HepG2 (cell line): ENCODE results near the gene CLPSL2. TPM values are rescaled to one million over a fixed set of nuclear protein-coding genes. Genes with fewer than 3 reads are reported as not detected.

ENCODE experiments used
- ATF5 ChIP-seq: sonication (generic); formaldehyde crosslinking; IDR thresholded peaks from 2 replicates; pipeline ENCODE4 v1.4.0; 2020; ENCODE audit warnings: mild to moderate bottlenecking, low read depth, missing genetic modification reagents
- ATF7-NPFF ChIP-seq: sonication (generic); formaldehyde crosslinking; IDR thresholded peaks from 2 replicates; pipeline ENCODE4 v1.8.1; 2023; ENCODE audit warnings: mild to moderate bottlenecking, low read depth, missing genetic modification reagents, moderate library complexity
- CAMTA2 ChIP-seq: sonication (generic); formaldehyde crosslinking; IDR thresholded peaks from 2 replicates; pipeline ENCODE4 v1.4.0; 2020; ENCODE audit warnings: mild to moderate bottlenecking, missing genetic modification reagents, borderline replicate concordance
- HNRNPUL1 ChIP-seq: fragments of 200-400 bp; formaldehyde crosslinking; IDR thresholded peaks from 2 replicates; pipeline ENCODE4 v1.6.1; 2017; ENCODE audit warnings: low read depth, mild to moderate bottlenecking, low read length, moderate library complexity
- MTF1 ChIP-seq: sonication (generic); formaldehyde crosslinking; IDR thresholded peaks from 2 replicates; pipeline ENCODE4 v1.5.0; 2020; ENCODE audit warnings: missing genetic modification reagents
- PHF8 ChIP-seq: sonication (generic); formaldehyde crosslinking; IDR thresholded peaks from 2 replicates; pipeline ENCODE4 v1.5.0; 2020; ENCODE audit warnings: missing genetic modification reagents
- PPARG ChIP-seq: conservative IDR thresholded peaks from 2 replicates; pipeline ENCODE4 v1.6.1; 2016; ENCODE audit warnings: missing biosample characterization, missing genetic modification reagents
- RCOR2 ChIP-seq: IDR thresholded peaks from 2 replicates; pipeline ENCODE4 v1.6.1; 2016; ENCODE audit warnings: missing biosample characterization, missing genetic modification reagents
- REL ChIP-seq: sonication (generic); formaldehyde crosslinking; conservative IDR thresholded peaks from 2 replicates; pipeline ENCODE4 v1.8.0; 2022; ENCODE audit warnings: mild to moderate bottlenecking, missing genetic modification reagents, moderate library complexity
- SRF ChIP-seq: IDR thresholded peaks from 2 replicates; pipeline ENCODE4 v1.6.1; 2011; ENCODE audit warnings: mild to moderate bottlenecking, low read depth, low read length, moderate library complexity
- TRIM24 ChIP-seq: sonication (generic); formaldehyde crosslinking; IDR thresholded peaks from 2 replicates; pipeline ENCODE4 v1.8.0; 2022; ENCODE audit warnings: mild to moderate bottlenecking, missing genetic modification reagents
- ZNF10 ChIP-seq: sonication (generic); formaldehyde crosslinking; IDR thresholded peaks from 2 replicates; pipeline ENCODE4 v1.4.0; 2020; ENCODE audit warnings: mild to moderate bottlenecking, low read depth, missing genetic modification reagents, borderline replicate concordance
- ZNF225 ChIP-seq: sonication (generic); formaldehyde crosslinking; IDR thresholded peaks from 2 replicates; pipeline ENCODE4 v1.4.0; 2020; ENCODE audit warnings: mild to moderate bottlenecking, missing genetic modification reagents
- ZNF276 ChIP-seq: sonication (generic); formaldehyde crosslinking; IDR thresholded peaks from 2 replicates; pipeline ENCODE4 v1.4.0; 2020; ENCODE audit warnings: mild to moderate bottlenecking, low read depth, missing genetic modification reagents
- ZNF503 ChIP-seq: sonication (generic); formaldehyde crosslinking; IDR thresholded peaks from 2 replicates; pipeline ENCODE4 v1.4.0; 2020; ENCODE audit warnings: missing genetic modification reagents
- ZNF543 ChIP-seq: sonication (generic); formaldehyde crosslinking; IDR thresholded peaks from 2 replicates; pipeline ENCODE4 v1.4.0; 2020; ENCODE audit warnings: mild to moderate bottlenecking, missing genetic modification reagents
- ZNF567 ChIP-seq: sonication (generic); formaldehyde crosslinking; IDR thresholded peaks from 2 replicates; pipeline ENCODE4 v1.8.1; 2023; ENCODE audit warnings: mild to moderate bottlenecking, missing genetic modification reagents, borderline replicate concordance
- ZNF589 ChIP-seq: sonication (generic); formaldehyde crosslinking; conservative IDR thresholded peaks from 2 replicates; pipeline ENCODE4 v1.8.0; 2022; ENCODE audit warnings: mild to moderate bottlenecking, moderate library complexity, missing genetic modification reagents
- ZNF670 ChIP-seq: sonication (generic); formaldehyde crosslinking; IDR thresholded peaks from 2 replicates; pipeline ENCODE4 v1.8.0; 2022; ENCODE audit warnings: mild to moderate bottlenecking, missing genetic modification reagents, borderline replicate concordance
- ZNF790 ChIP-seq: sonication (generic); formaldehyde crosslinking; IDR thresholded peaks from 2 replicates; pipeline ENCODE4 v1.8.0; 2022; ENCODE audit warnings: missing genetic modification reagents, mild to moderate bottlenecking, borderline replicate concordance
- ZNF841 ChIP-seq: sonication (generic); formaldehyde crosslinking; IDR thresholded peaks from 2 replicates; pipeline ENCODE4 v1.8.1; 2023; ENCODE audit warnings: missing genetic modification reagents, borderline replicate concordance
- ZNF850 ChIP-seq: sonication (generic); formaldehyde crosslinking; conservative IDR thresholded peaks from 2 replicates; pipeline ENCODE4 v1.9.0; 2021; ENCODE audit warnings: mild to moderate bottlenecking, missing genetic modification reagents
- ZSCAN12 ChIP-seq: sonication (generic); formaldehyde crosslinking; IDR thresholded peaks from 2 replicates; pipeline ENCODE4 v1.9.0; 2021; ENCODE audit warnings: mild to moderate bottlenecking, missing genetic modification reagents
- ZSCAN31 ChIP-seq: sonication (generic); formaldehyde crosslinking; IDR thresholded peaks from 2 replicates; pipeline ENCODE4 v1.5.0; 2020; ENCODE audit warnings: low read depth, mild to moderate bottlenecking, missing genetic modification reagents
- polyA plus RNA-seq, 8 experiments: library from polyadenylated mRNA; depleted of rRNA in 3 of 8; stranded (reverse) in 7 of 8; unstranded in 1 of 8; fragments of >200 nt; fragmentation: Illumina TruSeq in 4 of 8; extraction: Trizol in 4 of 8; gene quantifications; 2 replicates each; pipeline versions ENCODE4 v1.2.1 to v1.2.3, GENCODE V29; 2011 to 2016; ENCODE audit warnings: low read depth in 4 of 8, missing spikeins in 1 of 8, mixed read lengths in 1 of 8; ENCODE audit not compliant: insufficient read depth in 1 of 8
- total RNA-seq, 5 experiments: library from RNA; depleted of rRNA; stranded (reverse); fragments of >200 nt; fragmentation: Illumina TruSeq; extraction: Trizol; gene quantifications; 2 replicates each; pipeline ENCODE4 v1.2.3, GENCODE V29; 2016; ENCODE audit warnings: low read depth in 1 of 5

The CLPSL2 gene
- total and polyA plus RNA-seq, 2 of the 13 experiments (the other 11 are each of a cell fraction or from before 2014, with no cell fraction given), result not detected

- TF ChIP-seq ZNF503 (CRISPR knock-in tag), result no peak
- no peak for TF ChIP-seq ZNF790 (CRISPR knock-in tag)
- no peak for TF ChIP-seq PHF8
- TF ChIP-seq ZNF276 (CRISPR knock-in tag), result no peak
- no peak for TF ChIP-seq ZNF670 (CRISPR knock-in tag)
- no peak for TF ChIP-seq CAMTA2 (CRISPR knock-in tag)
- no peak for TF ChIP-seq RCOR2
- TF ChIP-seq HNRNPUL1, result no peak
- TF ChIP-seq ATF5, result no peak
- TF ChIP-seq ZNF589, result no peak
- no peak for TF ChIP-seq SRF
- no peak for TF ChIP-seq ATF7-NPFF (CRISPR knock-in tag)
- TF ChIP-seq ZNF841 (CRISPR knock-in tag), result no peak
- no peak for TF ChIP-seq ZSCAN31 (CRISPR knock-in tag)
- no peak for TF ChIP-seq REL
- no peak for TF ChIP-seq ZNF10 (CRISPR knock-in tag)
- TF ChIP-seq MTF1 (CRISPR knock-in tag), result no peak
- no peak for TF ChIP-seq ZNF543 (CRISPR knock-in tag)
- no peak for TF ChIP-seq TRIM24 (CRISPR knock-in tag)
- no peak for TF ChIP-seq PPARG (CRISPR knock-in tag)
- TF ChIP-seq ZNF567 (CRISPR knock-in tag), result no peak
- no peak for TF ChIP-seq ZNF850 (CRISPR knock-in tag)
- TF ChIP-seq ZSCAN12 (CRISPR knock-in tag), result no peak
- no peak for TF ChIP-seq ZNF225 (CRISPR knock-in tag)
Measured at GRCh38 chr6:35790683-35791082, 14.3 kb downstream of the CLPSL2 start (continued).
